Measurements from ENCODE around the gene NDUFB4. TPM values are rescaled to one million over a fixed set of nuclear protein-coding genes. Genes with fewer than 3 reads are reported as not detected.
A peak's percentile ranks its signal among the peaks of the same experiment; 100 is the strongest.

The NDUFB4 gene
- total and polyA plus RNA-seq, 9 of the 15 experiments (the other 6 are each of a cell fraction or from before 2014, with no cell fraction given): 124 to 670 (median 227) TPM

DNA sequence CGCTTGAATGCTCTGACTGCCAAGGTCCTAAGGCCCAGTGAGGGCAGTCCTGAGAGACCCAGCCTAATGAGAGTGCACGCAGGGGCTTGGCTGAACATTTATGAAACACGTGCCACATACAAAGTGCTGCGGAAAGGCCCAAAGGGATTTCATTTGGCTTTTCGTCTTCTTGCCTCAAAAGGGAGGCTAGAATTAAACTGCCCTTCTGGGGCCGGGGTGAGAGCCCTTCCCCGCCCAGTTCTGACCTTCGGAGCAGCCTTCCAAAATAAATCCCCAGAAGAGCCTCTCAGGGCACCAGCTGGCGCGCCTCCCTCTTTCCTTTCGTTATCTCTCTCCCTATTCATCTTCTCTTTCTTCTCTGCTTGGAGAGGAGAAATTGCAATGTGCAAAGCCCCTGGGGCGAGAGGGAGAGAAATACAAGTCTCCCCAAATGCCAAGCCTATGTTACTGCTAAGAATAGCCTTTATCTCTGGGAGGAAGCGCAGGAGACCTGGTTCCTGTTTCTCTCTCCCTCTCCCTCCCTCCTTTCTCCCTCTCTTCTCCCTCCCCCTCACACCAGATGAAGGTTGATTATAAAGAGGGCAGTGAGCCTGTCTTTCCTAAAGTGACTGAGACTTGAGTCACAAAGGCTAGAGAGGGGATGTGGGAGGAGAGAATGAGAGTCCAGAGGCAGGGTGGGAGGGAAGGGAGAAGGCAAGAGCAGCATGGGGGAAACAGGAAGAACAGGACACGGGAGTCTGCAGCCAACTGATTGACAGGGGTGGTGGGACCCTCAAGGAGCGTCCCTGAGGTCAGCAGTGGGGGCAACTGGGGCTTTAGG is 36.7 kb upstream of the NDUFB4 start (continued):
- TF ChIP-seq, protein P1, sequence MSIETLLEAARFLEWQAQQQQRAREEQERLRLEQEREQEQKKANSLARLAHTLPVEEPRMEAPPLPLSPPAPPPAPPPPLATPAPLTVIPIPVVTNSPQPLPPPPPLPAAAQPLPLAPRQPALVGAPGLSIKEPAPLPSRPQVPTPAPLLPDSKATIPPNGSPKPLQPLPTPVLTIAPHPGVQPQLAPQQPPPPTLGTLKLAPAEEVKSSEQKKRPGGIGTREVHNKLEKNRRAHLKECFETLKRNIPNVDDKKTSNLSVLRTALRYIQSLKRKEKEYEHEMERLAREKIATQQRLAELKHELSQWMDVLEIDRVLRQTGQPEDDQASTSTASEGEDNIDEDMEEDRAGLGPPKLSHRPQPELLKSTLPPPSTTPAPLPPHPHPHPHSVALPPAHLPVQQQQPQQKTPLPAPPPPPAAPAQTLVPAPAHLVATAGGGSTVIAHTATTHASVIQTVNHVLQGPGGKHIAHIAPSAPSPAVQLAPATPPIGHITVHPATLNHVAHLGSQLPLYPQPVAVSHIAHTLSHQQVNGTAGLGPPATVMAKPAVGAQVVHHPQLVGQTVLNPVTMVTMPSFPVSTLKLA (conservative IDR thresholded peaks at IDR 0.05): 0 out of 4 replicates have a peak, but pooled peaks of 1 of the 2 experiments have one; percentile 28
- TF ChIP-seq, protein P2, sequence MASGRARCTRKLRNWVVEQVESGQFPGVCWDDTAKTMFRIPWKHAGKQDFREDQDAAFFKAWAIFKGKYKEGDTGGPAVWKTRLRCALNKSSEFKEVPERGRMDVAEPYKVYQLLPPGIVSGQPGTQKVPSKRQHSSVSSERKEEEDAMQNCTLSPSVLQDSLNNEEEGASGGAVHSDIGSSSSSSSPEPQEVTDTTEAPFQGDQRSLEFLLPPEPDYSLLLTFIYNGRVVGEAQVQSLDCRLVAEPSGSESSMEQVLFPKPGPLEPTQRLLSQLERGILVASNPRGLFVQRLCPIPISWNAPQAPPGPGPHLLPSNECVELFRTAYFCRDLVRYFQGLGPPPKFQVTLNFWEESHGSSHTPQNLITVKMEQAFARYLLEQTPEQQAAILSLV (tag; IDR thresholded peaks at IDR 0.05): no peak
- peak; percentile 6 for TF ChIP-seq ATF7 (IDR thresholded peaks at IDR 0.05)
- peak; percentile 47; the same call in 1 of the 2 replicates for TF ChIP-seq CBFA2T3 (IDR thresholded peaks at IDR 0.05)
- TF ChIP-seq, protein P3, sequence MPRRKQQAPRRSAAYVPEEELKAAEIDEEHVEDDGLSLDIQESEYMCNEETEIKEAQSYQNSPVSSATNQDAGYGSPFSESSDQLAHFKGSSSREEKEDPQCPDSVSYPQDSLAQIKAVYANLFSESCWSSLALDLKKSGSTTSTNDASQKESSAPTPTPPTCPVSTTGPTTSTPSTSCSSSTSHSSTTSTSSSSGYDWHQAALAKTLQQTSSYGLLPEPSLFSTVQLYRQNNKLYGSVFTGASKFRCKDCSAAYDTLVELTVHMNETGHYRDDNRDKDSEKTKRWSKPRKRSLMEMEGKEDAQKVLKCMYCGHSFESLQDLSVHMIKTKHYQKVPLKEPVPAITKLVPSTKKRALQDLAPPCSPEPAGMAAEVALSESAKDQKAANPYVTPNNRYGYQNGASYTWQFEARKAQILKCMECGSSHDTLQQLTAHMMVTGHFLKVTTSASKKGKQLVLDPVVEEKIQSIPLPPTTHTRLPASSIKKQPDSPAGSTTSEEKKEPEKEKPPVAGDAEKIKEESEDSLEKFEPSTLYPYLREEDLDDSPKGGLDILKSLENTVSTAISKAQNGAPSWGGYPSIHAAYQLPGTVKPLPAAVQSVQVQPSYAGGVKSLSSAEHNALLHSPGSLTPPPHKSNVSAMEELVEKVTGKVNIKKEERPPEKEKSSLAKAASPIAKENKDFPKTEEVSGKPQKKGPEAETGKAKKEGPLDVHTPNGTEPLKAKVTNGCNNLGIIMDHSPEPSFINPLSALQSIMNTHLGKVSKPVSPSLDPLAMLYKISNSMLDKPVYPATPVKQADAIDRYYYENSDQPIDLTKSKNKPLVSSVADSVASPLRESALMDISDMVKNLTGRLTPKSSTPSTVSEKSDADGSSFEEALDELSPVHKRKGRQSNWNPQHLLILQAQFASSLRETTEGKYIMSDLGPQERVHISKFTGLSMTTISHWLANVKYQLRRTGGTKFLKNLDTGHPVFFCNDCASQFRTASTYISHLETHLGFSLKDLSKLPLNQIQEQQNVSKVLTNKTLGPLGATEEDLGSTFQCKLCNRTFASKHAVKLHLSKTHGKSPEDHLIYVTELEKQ (CRISPR knock-in tag; IDR thresholded peaks at IDR 0.05): no peak
- TF ChIP-seq DPF2 (IDR thresholded peaks at IDR 0.05): peak; percentile 61; the same call in 1 of the 2 replicates
- no peak for TF ChIP-seq IFI16 (CRISPR knock-in tag; IDR thresholded peaks at IDR 0.05)
- 0 out of 4 replicates have a peak, but pooled peaks of 1 of the 2 experiments have one; percentile 9 for TF ChIP-seq KDM1A (IDR thresholded peaks at IDR 0.05)
- TF ChIP-seq, protein P4, sequence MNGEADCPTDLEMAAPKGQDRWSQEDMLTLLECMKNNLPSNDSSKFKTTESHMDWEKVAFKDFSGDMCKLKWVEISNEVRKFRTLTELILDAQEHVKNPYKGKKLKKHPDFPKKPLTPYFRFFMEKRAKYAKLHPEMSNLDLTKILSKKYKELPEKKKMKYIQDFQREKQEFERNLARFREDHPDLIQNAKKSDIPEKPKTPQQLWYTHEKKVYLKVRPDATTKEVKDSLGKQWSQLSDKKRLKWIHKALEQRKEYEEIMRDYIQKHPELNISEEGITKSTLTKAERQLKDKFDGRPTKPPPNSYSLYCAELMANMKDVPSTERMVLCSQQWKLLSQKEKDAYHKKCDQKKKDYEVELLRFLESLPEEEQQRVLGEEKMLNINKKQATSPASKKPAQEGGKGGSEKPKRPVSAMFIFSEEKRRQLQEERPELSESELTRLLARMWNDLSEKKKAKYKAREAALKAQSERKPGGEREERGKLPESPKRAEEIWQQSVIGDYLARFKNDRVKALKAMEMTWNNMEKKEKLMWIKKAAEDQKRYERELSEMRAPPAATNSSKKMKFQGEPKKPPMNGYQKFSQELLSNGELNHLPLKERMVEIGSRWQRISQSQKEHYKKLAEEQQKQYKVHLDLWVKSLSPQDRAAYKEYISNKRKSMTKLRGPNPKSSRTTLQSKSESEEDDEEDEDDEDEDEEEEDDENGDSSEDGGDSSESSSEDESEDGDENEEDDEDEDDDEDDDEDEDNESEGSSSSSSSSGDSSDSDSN (IDR thresholded peaks at IDR 0.05; ENCODE audit: borderline replicate concordance in 1 of 2, low read depth in 2 of 2, low read length in 2 of 2): no peak
- TF ChIP-seq CBFA2T2 (conservative IDR thresholded peaks at IDR 0.05): 0 out of 2 replicates have a peak, but pooled peaks have one; percentile 26
- TF ChIP-seq, protein P5, sequence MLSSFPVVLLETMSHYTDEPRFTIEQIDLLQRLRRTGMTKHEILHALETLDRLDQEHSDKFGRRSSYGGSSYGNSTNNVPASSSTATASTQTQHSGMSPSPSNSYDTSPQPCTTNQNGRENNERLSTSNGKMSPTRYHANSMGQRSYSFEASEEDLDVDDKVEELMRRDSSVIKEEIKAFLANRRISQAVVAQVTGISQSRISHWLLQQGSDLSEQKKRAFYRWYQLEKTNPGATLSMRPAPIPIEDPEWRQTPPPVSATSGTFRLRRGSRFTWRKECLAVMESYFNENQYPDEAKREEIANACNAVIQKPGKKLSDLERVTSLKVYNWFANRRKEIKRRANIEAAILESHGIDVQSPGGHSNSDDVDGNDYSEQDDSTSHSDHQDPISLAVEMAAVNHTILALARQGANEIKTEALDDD (IDR thresholded peaks at IDR 0.05): peak; percentile 35; the same call in 1 of the 2 replicates
- no peak for TF ChIP-seq ETV5 (CRISPR knock-in tag; IDR thresholded peaks at IDR 0.05; ENCODE audit: low read depth)
- TF ChIP-seq CTBP1 (IDR thresholded peaks at IDR 0.05; ENCODE audit: borderline replicate concordance): 0 out of 2 replicates have a peak, but pooled peaks have one; percentile 24
- peak; percentile 31; the same call in 1 of the 2 replicates for TF ChIP-seq NCOR1 (IDR thresholded peaks at IDR 0.05)
- no peak for TF ChIP-seq ZFP36 (IDR thresholded peaks at IDR 0.05; ENCODE audit: low read depth, low read length, partially characterized antibody)
- TF ChIP-seq ZC3H11A (IDR thresholded peaks at IDR 0.05; ENCODE audit: low read depth, low read length): no peak
- peak; percentile 67 for TF ChIP-seq L3MBTL2 (IDR thresholded peaks at IDR 0.05)
- TF ChIP-seq MAZ (CRISPR knock-in tag; conservative IDR thresholded peaks at IDR 0.05 in 1 of 2, IDR thresholded peaks at IDR 0.05 in 1 of 2): peak in 1 of 2 experiments; percentile 49; a peak in 1 of 4 replicates

Measured in K562 (cell line).